Measurements from ENCODE around the gene SLX9. TPM values are rescaled to one million over a fixed set of nuclear protein-coding genes. Genes with fewer than 3 reads are reported as not detected.

SLX9 gene
- total RNA-seq, 1 experiment from 2014 or later, result 80.1 TPM

GRCh38 chr21:44941567-44941966 is 1.7 kb downstream of the SLX9 start:
- POLR2A ChIA-PET (ENCODE audit: unreplicated experiment), result interaction anchor here (0.5 kb wide), 1 partner anchor 14 kb away, joined by 8 read pairs; no protein-coding TSS in a partner anchor
- CTCF ChIA-PET, result interaction anchor here (0.9 kb wide), 1 partner anchor 187 kb away, joined by 4 read pairs; no protein-coding TSS in a partner anchor
- ATAC-seq (no peak), DNase-seq (no peak)
- peak overlapping the region; percentile 95 for H3K4me3 ChIP-seq (ENCODE audit: low read length)
- H3F3A ChIP-seq (ENCODE audit: low read length, unreplicated experiment), result no peaks in the 10 kb centered on the region
- H3K36me3 ChIP-seq (ENCODE audit: low read depth, low read length), result peaks cover 32% of the 10 kb centered on the region
- no peak overlapping the region for H2AFZ ChIP-seq (ENCODE audit: low read length)
- H3K4me1 ChIP-seq (ENCODE audit: insufficient read depth, low read length), result peaks cover 34% of the 10 kb centered on the region
- no peaks in the 10 kb centered on the region for H3K9me2 ChIP-seq (replicated peaks; ENCODE audit: low read length)
- no peaks in the 10 kb centered on the region for H3K27me3 ChIP-seq (ENCODE audit: low read length)
- no TSS peak for BruUV-seq (replicated peaks)
- H3K27ac ChIP-seq (ENCODE audit: low read length), result no peak overlapping the region
- intact Hi-C loops (cut with micrococcal nuclease), result loop anchor here (2.0 to 10.0 kb wide), 3 partner anchors 133 to 187 kb away; partner anchors contain the start of genes ADARB1 and UBE2G2
- H4K20me1 ChIP-seq (ENCODE audit: low read length), result peaks cover 41% of the 10 kb centered on the region
- TF ChIP-seq EZH2phosphoT487 (IDR thresholded peaks at IDR 0.05; ENCODE audit: borderline replicate concordance, low read length), result no peak
- TF ChIP-seq, protein P1, sequence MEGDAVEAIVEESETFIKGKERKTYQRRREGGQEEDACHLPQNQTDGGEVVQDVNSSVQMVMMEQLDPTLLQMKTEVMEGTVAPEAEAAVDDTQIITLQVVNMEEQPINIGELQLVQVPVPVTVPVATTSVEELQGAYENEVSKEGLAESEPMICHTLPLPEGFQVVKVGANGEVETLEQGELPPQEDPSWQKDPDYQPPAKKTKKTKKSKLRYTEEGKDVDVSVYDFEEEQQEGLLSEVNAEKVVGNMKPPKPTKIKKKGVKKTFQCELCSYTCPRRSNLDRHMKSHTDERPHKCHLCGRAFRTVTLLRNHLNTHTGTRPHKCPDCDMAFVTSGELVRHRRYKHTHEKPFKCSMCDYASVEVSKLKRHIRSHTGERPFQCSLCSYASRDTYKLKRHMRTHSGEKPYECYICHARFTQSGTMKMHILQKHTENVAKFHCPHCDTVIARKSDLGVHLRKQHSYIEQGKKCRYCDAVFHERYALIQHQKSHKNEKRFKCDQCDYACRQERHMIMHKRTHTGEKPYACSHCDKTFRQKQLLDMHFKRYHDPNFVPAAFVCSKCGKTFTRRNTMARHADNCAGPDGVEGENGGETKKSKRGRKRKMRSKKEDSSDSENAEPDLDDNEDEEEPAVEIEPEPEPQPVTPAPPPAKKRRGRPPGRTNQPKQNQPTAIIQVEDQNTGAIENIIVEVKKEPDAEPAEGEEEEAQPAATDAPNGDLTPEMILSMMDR (conservative IDR thresholded peaks at IDR 0.05; ENCODE audit: low read depth, low read length), result no peak
- TF ChIP-seq EZH2 (IDR thresholded peaks at IDR 0.05; ENCODE audit: low read length, unreplicated experiment), result no peak
- peaks cover 84% of the 10 kb centered on the region for H3K79me2 ChIP-seq (ENCODE audit: low read length)
- peak overlapping the region; percentile 89 for H3K4me2 ChIP-seq (ENCODE audit: low read length)
- H3K9me3 ChIP-seq (ENCODE audit: low read length), result no peaks in the 10 kb centered on the region
- H3K9ac ChIP-seq (ENCODE audit: low read length), result peak overlapping the region; percentile 84; the same call in 1 of the 2 replicates

GRCh38 chr21:44942566-44942965 is 2.7 kb downstream of the SLX9 start:
- Histone ChIP-seq H3K9me3 (ENCODE audit: low read length) (no peaks in the 10 kb centered on the region), H3K27ac (ENCODE audit: low read length) (no peak overlapping the region), H3K79me2 (ENCODE audit: low read length) (peaks cover 94% of the 10 kb centered on the region), H3K9ac (ENCODE audit: low read length) (no peak overlapping the region), H3K36me3 (ENCODE audit: low read depth, low read length) (peaks cover 32% of the 10 kb centered on the region), H3K4me1 (ENCODE audit: insufficient read depth, low read length) (peaks cover 42% of the 10 kb centered on the region), H3F3A (ENCODE audit: low read length, unreplicated experiment) (no peaks in the 10 kb centered on the region), H3K4me2 (ENCODE audit: low read length) (peak overlapping the region; percentile 89), H4K20me1 (ENCODE audit: low read length) (peaks cover 51% of the 10 kb centered on the region), H2AFZ (ENCODE audit: low read length) (no peak overlapping the region), H3K9me2 (replicated peaks; ENCODE audit: low read length) (no peaks in the 10 kb centered on the region), H3K27me3 (ENCODE audit: low read length) (no peaks in the 10 kb centered on the region), H3K4me3 (ENCODE audit: low read length) (0 out of 2 replicates have a peak overlapping the region, but pooled peaks have one; percentile 95)
- ChIA-PET CTCF (interaction anchor here (1.1 kb wide), 1 partner anchor 194 kb away, joined by 3 read pairs; no protein-coding TSS in a partner anchor), POLR2A (ENCODE audit: unreplicated experiment) (no interaction called here)
- intact Hi-C loops (cut with micrococcal nuclease), result loop anchor here (10.0 kb wide), 1 partner anchor 132 kb away; the partner anchor contains the start of gene ADARB1
- TF ChIP-seq, protein P1 (conservative IDR thresholded peaks at IDR 0.05; ENCODE audit: low read depth, low read length), result no peak
- TF ChIP-seq EZH2 (IDR thresholded peaks at IDR 0.05; ENCODE audit: low read length, unreplicated experiment) (no peak), EZH2phosphoT487 (IDR thresholded peaks at IDR 0.05; ENCODE audit: borderline replicate concordance, low read length) (no peak)
- no TSS peak for BruUV-seq (replicated peaks)
- DNase-seq, result no peak
- ATAC-seq, result no peak
